Suppressor macrophage treated with lipopolysaccharide for 1 hour (primary cell): ENCODE data around the gene UNC93A.
"Not testable (repeated sequence)": the region's sequence is repeated elsewhere in the genome, so short reads cannot be mapped to it uniquely, and the experiment has no call there.

Source experiments
- DNase-seq, 3 donors: peaks; one replicate each; pipeline ENCODE4 v3.0.0-alpha.2; 2020 to 2022

UNC93A gene

DNA sequence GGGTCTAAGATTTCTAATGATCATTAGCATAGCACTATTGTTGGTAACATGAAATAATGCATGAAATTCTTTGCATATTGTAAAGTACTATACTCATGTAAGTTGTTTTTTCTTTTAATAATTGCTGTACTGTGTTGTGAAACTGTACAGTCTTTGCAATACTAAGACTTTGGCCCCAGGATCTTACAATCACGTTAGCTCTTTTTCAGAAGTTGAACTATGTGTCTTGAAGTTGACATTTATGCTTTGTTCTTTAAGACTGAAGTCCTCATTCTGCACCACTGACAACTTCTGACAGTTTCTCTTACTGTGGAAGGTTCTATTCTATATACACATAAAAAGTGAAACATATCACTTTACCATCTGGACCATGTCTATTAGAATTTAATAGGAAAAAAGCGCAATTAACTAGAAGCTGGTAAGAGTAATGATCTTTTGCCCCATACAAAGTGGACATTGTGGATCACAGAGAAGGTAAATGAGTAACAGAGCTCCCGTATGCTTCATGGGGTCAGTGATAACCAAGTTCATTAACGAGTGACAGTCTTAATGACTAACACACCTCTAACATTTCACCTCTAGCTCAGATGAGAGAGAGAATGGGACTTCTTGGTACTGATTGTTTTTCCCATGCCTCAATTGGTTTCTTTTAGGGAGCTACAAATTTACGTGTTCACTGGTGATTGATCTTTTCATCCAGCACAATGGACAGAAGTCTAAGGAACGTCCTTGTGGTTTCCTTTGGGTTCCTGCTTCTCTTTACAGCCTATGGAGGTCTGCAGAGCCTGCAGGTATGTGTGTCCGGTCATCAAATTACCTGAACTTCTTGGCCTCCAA is at the start of gene UNC93A:
Gene UNC93A (plus strand): TSS at position 530 of the 837 bp plus-strand sequence. CDS start 175 bp downstream, at position 705.
- DNase-seq: no peak

DNA sequence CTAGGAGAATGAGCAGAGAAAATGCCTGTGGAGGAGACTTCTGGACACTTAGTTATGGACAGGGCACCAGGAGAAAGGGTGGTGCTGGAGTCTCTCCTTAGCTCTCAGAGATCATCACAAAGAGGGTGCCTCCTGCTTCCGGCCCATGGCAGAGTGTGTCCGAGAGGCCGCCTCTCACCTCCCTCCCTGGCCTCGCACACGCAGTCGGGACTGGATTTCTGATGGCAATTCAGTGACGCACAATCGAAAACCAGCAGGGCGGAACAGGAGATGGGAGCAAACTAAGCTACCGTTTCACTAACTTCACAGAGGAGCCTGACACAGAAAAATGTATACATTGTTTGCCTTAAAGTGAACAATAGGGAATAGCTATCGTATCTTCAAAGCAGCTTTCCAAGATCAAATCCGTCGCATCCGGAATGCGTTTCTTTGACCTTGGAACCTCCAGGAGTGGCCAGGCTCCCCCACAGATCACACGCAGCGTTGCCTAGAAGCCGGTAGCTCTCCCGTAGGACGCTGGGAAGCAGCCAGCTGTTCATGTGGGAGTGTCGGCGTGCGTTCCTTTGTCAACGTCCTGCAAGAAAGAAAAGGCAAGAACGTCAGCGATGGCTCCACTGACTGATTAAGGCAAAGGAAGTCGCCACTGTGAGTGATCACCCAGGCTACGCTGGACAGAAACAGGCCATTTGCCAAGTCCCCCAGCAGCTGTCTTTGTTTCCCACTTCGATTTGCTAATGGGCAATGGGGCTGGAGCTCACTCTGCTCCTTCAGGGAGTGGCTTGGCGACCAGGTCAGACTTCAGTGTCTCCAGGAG is 49.6 kb upstream of the UNC93A start:
- not testable (repeated sequence) for DNase-seq

DNA sequence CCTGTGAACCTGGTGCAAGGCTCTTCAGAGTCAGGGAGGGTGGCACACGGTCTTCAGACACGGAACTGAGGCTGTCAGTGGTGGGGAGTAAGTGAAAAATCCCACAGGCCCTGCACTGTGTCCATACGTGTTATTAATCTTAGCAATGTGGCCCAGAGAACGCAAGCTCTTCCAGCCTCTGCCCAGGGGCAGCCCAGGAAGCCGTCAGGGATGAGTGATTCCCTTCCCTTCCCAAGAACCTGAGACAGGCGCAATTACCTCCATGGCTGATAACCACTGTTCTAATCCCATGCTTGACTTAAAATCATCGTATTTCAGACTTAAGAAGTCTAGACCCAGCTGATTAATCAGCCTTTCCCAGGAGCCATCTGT is 49.0 kb upstream of the UNC93A start:
- not testable (repeated sequence) for DNase-seq

DNA sequence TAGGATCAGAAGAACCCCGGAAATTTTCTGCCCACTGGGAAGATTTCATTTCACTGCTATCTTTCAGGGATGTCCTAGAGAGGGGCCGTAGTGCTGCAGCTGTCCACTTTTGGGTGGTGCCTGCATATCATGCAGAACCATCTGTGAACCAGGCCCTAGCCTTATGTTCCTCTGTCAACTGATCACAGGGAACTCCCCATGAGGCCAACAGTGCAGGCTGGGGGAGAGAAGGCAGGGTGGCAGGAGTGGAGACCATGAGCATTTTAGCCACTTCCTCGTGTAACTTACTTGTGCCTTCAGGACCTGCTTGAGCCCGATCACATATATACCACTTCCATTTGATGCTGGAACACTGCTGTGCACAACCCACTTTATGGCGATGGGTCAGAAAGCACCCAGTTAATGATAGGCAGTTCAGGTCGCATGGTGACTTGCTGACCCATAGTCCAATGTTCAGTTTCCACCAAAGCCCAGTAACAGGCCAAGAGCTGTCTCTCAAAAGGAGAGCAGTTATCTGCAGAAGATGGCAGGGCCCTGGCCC is 48.5 kb upstream of the UNC93A start:
- not testable (repeated sequence) for DNase-seq

DNA sequence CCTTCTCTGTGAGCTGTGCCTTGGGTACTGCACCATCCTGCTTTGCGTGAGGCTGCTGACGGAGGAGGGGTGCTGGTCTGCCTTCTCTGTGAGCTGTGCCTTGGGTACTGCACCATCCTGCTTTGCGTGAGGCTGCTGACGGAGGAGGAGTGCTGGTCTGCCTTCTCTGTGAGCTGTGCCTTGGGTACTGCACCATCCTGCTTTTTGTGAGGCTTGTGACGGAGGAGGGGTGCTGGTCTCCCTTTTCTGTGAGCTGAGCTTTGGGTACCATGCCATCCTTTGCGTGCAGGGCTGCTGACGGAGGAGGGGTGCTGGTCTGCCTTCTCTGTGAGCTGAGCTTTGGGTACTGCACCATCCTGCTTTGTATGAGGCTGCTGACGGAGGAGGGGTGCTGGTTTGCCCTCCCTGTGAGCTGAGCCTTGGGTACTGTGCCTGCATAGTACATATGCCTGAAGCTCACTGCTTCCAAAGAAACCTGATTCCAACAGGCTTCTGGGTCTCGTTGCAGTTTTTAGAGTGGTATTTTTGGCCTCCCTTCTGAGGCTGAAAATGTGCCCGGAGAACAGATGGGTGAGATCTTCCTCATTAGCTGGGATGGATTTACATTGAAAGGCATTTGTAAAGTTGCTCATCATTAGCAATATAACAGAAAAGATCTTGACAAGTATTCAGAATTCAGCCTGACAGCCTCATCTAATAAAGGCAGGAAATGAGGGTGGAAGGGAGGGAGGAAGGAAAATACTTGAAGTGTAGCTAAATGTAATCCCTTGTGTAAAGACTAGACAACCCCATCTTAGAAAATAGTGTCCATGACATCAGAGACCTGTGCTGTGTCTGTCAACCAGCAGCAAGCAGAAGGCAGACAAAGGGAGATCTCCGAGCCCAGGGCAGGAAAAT is 46.8 kb upstream of the UNC93A start:
- no peak for DNase-seq

DNA sequence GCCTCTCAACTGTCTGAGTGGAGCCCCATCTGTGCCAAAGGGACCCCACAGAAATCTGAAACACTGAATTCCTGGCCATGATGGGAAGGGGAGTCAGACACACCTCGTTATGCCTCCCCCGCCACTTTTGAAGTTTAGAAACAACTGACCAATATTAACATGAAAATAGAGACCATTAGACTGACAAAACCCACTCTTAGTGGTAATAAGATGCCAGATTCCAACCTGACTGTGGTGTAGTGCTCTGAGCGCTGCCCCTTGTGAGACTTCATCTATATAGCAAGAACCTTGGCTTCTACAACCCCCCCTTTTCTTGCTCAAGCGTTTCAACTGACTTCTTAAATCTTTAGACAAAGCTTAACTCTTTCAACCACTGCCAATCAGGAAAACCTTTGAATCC is 46.1 kb upstream of the UNC93A start:
- DNase-seq: no peak

DNA sequence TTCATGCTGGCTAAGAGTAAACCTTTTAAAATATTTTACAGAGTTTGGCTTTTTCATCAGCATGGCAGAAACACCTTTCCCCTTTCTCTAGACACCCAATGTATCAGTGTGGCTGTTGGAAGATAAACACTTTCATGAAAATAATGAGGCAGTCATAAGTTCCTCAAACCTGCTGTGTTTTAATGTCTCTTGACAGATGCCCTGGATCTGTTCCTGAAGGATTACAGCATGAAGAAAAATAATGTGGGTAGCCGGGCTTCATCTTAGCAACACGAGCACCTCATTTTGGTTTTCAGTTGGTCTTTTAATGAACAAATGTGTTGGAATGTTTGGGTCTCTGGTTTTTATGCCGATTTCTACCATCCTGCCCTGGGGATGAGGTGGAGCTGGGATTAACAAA is 45.5 kb upstream of the UNC93A start:
- no peak for DNase-seq

DNA sequence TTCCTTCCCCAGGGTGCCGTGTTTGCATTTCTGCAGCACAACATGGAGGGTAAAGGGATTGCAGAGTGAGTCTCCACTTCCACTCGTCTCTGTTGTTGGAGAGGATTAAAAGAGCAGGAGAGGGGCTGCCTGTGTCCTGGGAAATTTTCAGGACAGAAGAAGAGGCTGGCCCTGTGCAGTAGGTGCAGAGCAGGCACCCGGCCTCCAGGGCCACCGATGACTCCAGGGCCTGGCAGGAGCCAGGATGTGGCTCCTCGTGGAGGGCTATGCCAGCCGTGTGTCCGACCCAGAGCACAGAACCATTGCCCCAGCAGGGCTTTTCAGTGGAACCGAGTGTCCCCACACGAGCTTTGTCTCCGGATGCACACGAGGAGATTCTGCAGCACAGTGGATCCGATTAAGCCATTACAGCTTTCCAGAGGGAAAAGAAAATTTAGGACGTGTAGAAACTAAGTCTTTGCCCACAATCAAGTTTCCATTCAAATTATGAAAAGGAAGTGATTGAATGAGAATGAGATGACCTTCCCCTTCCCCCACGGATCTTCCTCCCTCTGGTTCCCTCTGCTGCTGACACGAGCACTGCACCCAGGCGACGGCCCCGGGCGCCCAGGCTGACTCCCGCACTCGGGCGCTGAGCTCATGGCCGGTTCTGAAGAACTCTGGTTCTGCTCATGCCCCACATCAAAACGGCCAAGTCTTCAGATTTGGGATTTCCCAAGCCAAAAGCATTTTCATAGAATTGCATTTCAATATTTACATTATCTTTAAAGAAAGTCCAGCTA is 43.1 kb upstream of the UNC93A start:
- DNase-seq: no peak

DNA sequence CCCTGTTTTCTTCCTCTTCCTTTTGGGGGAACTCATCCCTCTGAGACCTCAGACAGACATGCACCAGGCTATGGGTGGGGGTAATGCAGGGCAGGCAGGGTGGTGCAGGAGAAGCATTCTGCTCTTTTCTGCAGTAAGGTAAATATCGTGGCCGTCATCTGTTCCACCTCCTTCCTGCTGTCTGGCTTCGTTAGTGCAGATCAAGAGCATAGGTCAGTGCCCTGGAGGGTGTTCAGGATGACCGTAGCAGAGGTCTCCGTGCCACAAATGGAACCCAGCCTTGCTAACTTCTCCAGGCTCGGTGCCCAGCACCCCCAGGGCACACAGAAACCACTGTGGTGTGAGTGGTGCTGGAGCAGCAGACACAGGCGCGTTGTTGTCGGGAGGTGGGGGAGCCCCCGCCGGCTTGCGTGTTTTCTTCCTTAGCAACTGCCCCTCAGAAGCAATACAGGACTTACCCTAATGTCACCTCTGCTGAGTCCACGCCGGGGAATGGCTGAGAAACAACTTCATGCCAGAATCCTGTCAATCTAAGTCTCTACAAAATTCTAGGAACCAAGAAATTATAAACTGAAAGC is 42.1 kb upstream of the UNC93A start:
- not testable (repeated sequence) for DNase-seq

DNA sequence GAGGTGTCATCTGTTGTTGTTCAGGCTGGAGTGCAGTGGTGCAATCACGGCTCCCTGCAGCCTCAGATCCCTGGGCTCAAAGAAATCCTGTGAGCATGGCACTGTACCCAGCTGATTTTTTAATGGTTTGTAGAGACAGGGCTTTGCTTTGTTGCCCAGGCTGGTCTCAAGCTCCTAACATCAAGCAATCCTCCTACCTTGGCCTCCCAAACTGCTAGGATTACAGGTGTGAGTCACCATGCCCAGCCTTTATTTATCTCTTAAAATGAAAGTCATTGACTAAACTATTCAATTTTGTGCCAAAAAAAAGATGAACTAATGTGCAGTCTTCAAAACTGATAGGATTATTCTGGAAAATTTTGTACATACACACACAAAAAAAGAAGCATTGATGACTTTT is 38.8 kb upstream of the UNC93A start:
- DNase-seq: no peak

DNA sequence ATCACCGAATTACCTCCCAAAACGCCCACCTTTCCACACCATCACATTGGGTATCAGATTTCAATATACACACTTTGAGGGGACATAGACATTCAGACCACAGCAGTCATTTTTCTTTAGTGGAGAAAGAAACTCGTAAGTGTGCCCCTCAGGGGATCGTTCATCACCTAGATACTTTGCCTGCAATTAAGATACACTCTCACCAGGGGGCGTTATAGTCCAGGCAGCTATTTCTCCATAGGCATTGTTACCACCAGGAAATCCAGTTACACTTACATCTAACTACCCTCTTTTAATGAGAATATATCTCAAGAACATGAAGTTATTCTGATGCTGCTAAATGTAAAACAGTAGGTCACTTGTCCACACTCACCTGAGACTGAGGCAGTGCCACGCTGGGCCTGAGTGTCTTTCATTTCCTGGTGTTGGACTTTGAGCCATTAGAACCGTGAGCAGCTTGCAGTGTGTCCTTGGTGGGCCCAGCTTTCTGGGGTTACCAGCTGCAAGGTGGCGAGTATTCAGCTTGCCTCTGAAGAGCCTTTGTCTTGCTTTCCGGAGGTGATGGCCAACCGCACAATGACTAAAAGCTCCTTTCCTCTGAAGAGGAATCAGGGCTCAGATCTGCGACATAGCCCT is 35.1 kb upstream of the UNC93A start:
- DNase-seq: no peak

DNA sequence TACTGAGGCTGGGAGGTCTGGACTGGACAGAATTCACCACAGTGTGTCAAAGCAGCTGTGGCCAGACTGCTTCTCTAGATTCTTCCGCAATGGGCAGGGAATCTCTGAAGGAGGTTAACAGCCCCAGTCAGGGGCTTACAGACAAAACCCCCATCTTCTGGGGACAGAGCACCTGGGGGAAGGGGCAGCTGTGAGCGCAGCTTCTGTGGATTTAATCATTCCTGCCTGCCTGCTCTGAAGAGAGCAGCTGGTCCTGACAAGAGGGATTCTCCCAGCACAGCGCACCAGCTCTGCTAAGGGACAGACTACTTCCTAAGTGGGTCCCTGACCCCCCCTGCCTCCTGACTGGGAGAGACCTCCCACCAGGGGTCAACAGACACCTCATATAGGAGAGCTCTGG is 32.5 kb upstream of the UNC93A start:
- DNase-seq: no peak

DNA sequence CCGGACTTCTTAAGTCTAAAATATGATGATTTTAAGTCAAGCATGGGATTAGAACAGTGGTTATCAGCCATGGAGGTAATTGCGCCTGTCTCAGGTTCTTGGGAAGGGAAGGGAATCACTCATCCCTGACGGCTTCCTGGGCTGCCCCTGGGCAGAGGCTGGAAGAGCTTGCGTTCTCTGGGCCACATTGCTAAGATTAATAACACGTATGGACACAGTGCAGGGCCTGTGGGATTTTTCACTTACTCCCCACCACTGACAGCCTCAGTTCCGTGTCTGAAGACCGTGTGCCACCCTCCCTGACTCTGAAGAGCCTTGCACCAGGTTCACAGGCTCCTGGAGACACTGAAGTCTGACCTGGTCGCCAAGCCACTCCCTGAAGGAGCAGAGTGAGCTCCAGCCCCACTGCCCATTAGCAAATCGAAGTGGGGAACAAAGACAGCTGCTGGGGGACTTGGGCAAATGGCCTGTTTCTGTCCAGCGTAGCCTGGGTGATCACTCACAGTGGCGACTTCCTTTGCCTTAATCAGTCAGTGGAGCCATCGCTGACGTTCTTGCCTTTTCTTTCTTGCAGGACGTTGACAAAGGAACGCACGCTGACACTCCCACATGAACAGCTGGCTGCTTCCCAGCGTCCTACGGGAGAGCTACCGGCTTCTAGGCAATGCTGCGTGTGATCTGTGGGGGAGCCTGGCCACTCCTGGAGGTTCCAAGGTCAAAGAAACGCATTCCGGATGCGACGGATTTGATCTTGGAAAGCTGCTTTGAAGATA is 24.9 kb upstream of the UNC93A start:
- DNase-seq: not testable (repeated sequence)

DNA sequence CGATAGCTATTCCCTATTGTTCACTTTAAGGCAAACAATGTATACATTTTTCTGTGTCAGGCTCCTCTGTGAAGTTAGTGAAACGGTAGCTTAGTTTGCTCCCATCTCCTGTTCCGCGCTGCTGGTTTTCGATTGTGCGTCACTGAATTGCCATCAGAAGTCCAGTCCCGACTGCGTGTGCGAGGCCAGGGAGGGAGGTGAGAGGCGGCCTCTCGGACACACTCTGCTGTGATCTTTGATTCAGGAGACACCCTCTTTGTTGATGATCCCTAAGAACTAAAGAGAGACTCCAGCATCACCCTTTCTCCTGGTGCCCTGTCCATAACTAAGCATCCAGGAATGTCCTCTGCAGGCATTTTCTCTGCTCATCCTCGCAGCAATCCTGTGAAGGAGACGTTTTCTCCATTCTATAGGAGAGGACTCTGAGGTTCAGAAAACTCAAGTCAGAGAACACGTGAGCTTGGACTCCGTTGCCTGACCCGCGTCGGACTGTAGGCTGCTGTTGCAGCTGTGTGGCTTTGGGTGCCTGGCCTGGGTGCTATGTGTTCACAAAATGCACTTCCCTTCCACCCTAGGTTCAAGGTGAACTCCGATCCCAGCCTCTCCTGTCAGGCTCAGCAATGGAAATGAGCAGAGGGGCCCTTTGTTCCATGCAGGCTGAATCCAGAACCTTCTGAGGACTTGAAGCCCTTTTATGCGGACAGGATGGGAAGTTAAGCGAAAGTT is 24.1 kb upstream of the UNC93A start:
- DNase-seq: no peak

DNA sequence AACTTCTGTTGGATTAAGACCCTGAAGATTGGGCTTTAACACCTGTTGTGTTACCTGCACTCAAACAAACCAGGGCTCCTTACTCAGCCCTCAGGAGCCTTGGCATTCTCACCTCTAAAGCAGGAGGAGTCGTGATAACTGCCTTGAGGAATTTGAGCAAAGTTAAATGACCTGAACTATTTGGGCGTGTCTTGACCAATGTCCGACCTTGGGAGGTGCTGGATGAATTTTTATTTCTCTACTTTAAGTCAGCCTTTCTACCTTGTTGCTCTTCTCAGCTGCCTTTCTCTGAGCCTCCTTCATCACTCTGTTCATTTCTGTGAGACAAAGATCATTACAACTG is 23.6 kb upstream of the UNC93A start:
- DNase-seq: not testable (repeated sequence)

DNA sequence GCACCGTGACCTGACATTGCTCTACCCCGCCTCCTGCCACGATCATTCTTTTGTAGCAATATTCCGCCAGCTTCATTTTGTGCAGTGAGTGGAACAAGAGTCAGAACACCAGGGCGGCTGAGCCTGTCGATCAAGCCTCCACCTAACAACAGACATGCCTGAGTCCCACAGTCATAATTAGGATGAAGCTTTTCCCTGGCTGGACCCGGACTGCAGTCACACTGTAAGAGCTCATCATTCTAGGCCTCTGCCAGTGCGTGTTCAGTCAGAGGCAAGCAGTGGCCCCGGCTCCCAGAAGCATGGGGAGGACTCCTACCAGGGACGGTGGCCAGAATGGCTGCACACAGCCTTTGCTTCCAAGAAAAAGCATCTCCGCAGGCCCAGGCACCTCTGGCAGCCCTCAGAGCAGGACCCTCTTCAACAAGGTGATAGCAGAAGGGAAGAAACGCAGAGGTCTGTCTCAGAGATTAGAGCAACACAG is 23.2 kb upstream of the UNC93A start:
- no peak for DNase-seq

DNA sequence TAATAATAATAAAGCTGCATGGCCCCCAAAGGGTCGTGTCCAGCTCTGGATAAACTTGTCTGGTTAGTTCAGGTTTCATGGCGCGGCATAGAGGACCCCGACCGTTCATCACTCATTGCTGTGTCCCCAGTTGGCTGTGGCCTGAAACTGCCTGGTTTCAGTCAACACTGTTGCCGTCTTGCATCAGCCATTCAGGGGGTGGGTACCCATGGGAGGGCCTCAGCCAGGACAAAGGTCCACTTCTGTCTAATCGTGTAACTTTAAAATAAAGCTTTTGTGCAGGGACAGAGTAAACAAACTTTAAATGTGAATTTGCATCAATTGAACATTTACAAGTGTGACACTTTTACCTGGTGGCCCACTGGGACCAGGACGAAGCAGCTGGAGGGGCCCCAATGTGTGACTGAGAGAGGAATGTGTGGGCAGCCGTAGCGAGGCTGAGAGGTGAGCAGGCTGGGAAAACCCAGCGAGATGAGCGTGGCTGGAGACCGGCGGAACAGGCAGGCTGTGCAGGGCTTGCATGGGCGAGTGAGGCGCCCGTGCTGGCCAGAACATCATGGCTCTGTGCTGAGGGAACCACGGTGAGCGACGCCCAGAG is 22.3 kb upstream of the UNC93A start:
- DNase-seq: no peak

DNA sequence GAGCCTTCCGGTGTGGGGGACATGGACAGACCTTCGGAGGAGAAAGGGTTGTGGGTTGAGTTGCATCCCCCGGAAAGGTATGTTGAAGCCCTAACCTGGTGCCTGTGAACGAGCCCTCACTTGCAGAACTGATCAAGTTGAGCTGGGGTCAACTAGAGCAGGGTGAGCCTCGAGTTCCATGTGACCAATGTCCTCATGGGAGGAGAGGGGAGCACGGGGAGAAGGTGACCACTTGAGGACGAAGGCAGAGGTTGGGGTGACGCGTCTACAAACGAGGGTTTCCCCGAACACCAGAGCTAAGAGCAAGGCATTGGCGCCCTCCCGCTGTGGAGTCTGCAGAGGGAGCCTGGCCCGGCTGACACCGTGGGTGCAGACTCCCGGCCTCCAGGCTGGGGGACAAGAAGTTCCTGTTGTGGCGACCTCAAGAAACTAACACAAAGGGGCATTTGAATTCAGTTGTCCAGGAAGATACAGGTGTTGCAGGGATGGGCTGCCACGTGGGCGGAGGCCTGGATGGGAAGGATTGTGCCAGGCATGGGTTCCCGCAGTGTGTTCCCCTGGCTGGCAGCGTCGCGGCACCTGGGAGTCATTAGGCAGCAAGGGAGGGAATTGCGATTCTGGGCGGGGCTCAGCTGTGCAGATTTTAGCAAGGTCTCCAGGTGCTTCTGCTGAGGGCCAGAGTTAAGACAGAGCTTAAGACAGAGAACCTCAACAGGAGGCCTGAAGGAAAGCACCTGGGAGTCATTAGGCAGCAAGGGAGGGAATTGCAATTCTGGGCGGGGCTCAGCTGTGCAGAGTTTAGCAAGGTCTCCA is 20.4 kb upstream of the UNC93A start:
- no peak for DNase-seq
